ENCODE data around the gene MLLT3. TPM values are rescaled to one million over a fixed set of nuclear protein-coding genes. Genes with fewer than 3 reads are reported as not detected.

Gene MLLT3
- total RNA-seq, 4 donors from 2014 or later: 29.8 to 51.0 (median 47.1) TPM

GRCh38 chr9:20570087-20570486 lies 52.2 kb downstream of the MLLT3 start:
- TF ChIP-seq POLR2A (IDR thresholded peaks at IDR 0.05): no peak
- TF ChIP-seq, protein P1, sequence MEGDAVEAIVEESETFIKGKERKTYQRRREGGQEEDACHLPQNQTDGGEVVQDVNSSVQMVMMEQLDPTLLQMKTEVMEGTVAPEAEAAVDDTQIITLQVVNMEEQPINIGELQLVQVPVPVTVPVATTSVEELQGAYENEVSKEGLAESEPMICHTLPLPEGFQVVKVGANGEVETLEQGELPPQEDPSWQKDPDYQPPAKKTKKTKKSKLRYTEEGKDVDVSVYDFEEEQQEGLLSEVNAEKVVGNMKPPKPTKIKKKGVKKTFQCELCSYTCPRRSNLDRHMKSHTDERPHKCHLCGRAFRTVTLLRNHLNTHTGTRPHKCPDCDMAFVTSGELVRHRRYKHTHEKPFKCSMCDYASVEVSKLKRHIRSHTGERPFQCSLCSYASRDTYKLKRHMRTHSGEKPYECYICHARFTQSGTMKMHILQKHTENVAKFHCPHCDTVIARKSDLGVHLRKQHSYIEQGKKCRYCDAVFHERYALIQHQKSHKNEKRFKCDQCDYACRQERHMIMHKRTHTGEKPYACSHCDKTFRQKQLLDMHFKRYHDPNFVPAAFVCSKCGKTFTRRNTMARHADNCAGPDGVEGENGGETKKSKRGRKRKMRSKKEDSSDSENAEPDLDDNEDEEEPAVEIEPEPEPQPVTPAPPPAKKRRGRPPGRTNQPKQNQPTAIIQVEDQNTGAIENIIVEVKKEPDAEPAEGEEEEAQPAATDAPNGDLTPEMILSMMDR (IDR thresholded peaks at IDR 0.05): no peak
- peaks cover 35 to 47% of the 10 kb centered on the region in 2 donors for H3K4me1 ChIP-seq
- H3K27me3 ChIP-seq: no peaks in the 10 kb centered on the region
- no peaks in the 10 kb centered on the region for H3K36me3 ChIP-seq
- intact Hi-C loops (cut with DNase I): no loop called here
- no peak overlapping the region for H3K4me3 ChIP-seq (replicated peaks in 1 of 3)
- no peaks in the 10 kb centered on the region for H3K9me3 ChIP-seq
- 64 to 80% methylated on average over 1 of the region's 1 CpG for WGBS, 2 donors
- no peak overlapping the region for H3K27ac ChIP-seq
- DNase-seq: no peak

DNA sequence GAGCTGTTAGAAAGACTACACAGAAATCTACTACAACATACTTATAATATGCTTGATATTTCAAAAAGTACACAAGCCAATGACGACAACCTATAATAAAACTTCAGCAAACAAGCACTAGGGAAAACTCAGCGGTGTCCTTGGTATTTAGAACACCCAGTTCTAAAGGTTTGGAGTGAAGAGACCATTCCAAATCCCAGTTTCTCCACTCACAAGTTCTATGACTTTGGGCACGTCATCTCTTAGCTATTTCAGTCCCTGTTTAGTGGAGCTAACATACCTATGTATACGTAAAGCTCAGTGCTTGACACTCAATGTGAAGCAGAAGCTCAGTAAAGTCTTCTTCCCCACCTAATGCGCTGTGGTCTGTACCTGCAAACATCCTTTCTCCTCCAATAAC lies 52.8 kb downstream of the MLLT3 start:
- no peak overlapping the region for H3K27ac ChIP-seq
- no peaks in the 10 kb centered on the region for H3K27me3 ChIP-seq
- no peaks in the 10 kb centered on the region for H3K36me3 ChIP-seq
- DNase-seq: no peak
- intact Hi-C loops (cut with DNase I): loop anchor here (10.0 kb wide), 1 partner anchor 45 kb away; no protein-coding TSS in a partner anchor
- no peak overlapping the region for H3K4me3 ChIP-seq (replicated peaks in 1 of 3)
- TF ChIP-seq, protein P1 (IDR thresholded peaks at IDR 0.05): no peak
- TF ChIP-seq POLR2A (IDR thresholded peaks at IDR 0.05): no peak
- whole genome bisulfite sequencing, 2 donors: 74 to 84% methylated on average over 5 of the region's 5 CpGs
- no peaks in the 10 kb centered on the region for H3K9me3 ChIP-seq
- peaks cover 41 to 52% of the 10 kb centered on the region in 2 donors for H3K4me1 ChIP-seq

DNA sequence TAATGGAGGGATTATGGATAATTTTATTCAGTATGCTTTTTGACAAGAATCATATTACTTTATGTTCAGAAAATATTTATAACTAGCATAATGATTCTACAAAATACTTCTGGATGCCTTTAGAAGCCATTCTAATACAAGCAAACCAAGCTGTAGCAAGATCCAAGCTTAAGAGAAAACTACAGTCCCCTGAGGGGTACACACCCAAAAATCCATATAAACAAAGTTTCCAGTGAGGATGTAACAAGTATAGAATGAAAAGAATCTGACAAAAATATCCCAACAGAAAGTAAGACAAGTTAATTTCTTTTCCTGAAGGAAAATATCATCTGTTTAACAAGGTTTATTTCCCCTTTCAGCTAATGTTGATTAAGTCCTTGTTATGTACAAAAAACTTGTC lies 53.9 kb downstream of the MLLT3 start:
- Histone ChIP-seq H3K27me3 (no peaks in the 10 kb centered on the region), H3K9me3 (no peaks in the 10 kb centered on the region), H3K4me3 (replicated peaks in 1 of 3) (no peak overlapping the region), H3K36me3 (no peaks in the 10 kb centered on the region), H3K4me1 (peaks cover 46 to 60% of the 10 kb centered on the region in 2 donors), H3K27ac (no peak overlapping the region)
- DNase-seq: no peak
- TF ChIP-seq, protein P1 (IDR thresholded peaks at IDR 0.05): no peak
- no peak for TF ChIP-seq POLR2A (IDR thresholded peaks at IDR 0.05)
- intact Hi-C loops (cut with DNase I): loop anchor here (10.0 kb wide), 1 partner anchor 46 kb away; no protein-coding TSS in a partner anchor

- TF ChIP-seq, protein P1 (IDR thresholded peaks at IDR 0.05): no peak
- no peak for TF ChIP-seq POLR2A (IDR thresholded peaks at IDR 0.05)
- no peak overlapping the region for H3K4me3 ChIP-seq (replicated peaks in 1 of 3)
- H3K27ac ChIP-seq: no peak overlapping the region
- H3K36me3 ChIP-seq: no peaks in the 10 kb centered on the region
- intact Hi-C loops (cut with DNase I): loop anchor here (10.0 kb wide), 1 partner anchor 48 kb away; no protein-coding TSS in a partner anchor
- no peaks in the 10 kb centered on the region for H3K9me3 ChIP-seq
- WGBS, 2 donors: 93 to 95% methylated on average over 4 of the region's 4 CpGs
- DNase-seq: no peak
- H3K27me3 ChIP-seq: no peaks in the 10 kb centered on the region
- H3K4me1 ChIP-seq: peaks cover 63 to 73% of the 10 kb centered on the region in 2 donors
Observed at GRCh38 chr9:20566401-20566800, 55.9 kb downstream of the MLLT3 start.

DNA sequence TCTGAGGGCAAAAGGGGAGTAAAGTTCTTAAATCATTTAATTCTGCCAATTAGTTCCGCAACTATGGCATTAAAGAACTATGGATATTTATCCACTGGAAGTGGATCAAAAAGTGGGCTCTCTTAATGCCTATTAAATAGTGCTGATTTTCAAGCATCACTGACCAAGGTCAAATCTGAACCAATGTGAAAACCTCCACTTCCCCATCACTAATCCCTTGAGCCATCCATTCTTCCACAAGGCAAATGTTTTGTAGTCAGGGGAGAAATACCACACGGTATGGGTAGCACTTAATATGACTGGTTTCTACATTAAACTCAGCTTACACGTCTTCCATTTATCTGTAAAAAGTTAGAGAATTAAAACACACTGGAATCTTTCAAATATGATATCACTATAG lies 57.6 kb downstream of the MLLT3 start:
- 63 to 71% methylated on average over 3 of the region's 3 CpGs for WGBS, 2 donors

More for the DNA sequence above, 57.6 kb downstream of the MLLT3 start:
- intact Hi-C loops (cut with DNase I): loop anchor here (10.0 kb wide), 1 partner anchor 50 kb away; no protein-coding TSS in a partner anchor
- no peak overlapping the region for H3K4me3 ChIP-seq (replicated peaks in 1 of 3)
- no peaks in the 10 kb centered on the region for H3K36me3 ChIP-seq
- H3K27me3 ChIP-seq: no peaks in the 10 kb centered on the region
- TF ChIP-seq POLR2A (IDR thresholded peaks at IDR 0.05): no peak
- H3K9me3 ChIP-seq: no peaks in the 10 kb centered on the region
- H3K4me1 ChIP-seq: peaks cover 67 to 73% of the 10 kb centered on the region in 2 donors
- peak overlapping the region in 1 of 3 donors; percentile 34 for H3K27ac ChIP-seq
- DNase-seq: no peak

Measured in thyroid gland (tissue), 4 donors.